Activated B cell treated with CpG ODN at 0.5 μM for 24 hours (primary cell): ENCODE measurements around the gene CRISP1. TPM values are rescaled to one million over a fixed set of nuclear protein-coding genes. Genes with fewer than 3 reads are reported as not detected.

Source experiments
- total RNA-seq: library from RNA; stranded (reverse); gene quantifications from 2 replicates; pipeline ENCODE4 v1.2.3, GENCODE V29; 2022

Gene CRISP1
- total RNA-seq, 1 donor from 2014 or later, result not detected

Other genes with a start within 250 kb of the CRISP1 start
- not detected in 2 replicates for gene RHAG, start 229.7 kb downstream of the CRISP1 start, total RNA-seq
- gene CRISP2, start 153.0 kb downstream of the CRISP1 start, total RNA-seq, result not detected in 2 replicates
- not detected in 2 replicates for gene CRISP3, start 122.1 kb downstream of the CRISP1 start, total RNA-seq
- gene PGK2, start 79.2 kb downstream of the CRISP1 start, total RNA-seq, result not detected in 2 replicates
- gene DEFB114, start 97.6 kb upstream of the CRISP1 start, total RNA-seq, result not detected in 2 replicates
- gene DEFB113, start 103.1 kb upstream of the CRISP1 start, total RNA-seq, result not detected in 2 replicates
- not detected in 2 replicates for gene DEFB110, start 155.5 kb upstream of the CRISP1 start, total RNA-seq
- gene DEFB112, start 183.4 kb upstream of the CRISP1 start, total RNA-seq, result not detected in 2 replicates